ENCODE measurements around the gene GJC2. TPM values are rescaled to one million over a fixed set of nuclear protein-coding genes. Genes with fewer than 3 reads are reported as not detected.
A peak's percentile ranks its signal among the peaks of the same experiment; 100 is the strongest.

GJC2 gene
- total RNA-seq, 2 donors from 2014 or later, result 0.93 to 2.3 TPM

GRCh38 chr1:228194921-228195812 is 45.4 kb downstream of the GJC2 start:
- no peaks in the 10 kb centered on the region for H3K36me3 ChIP-seq
- H3K27me3 ChIP-seq, result no peaks in the 10 kb centered on the region
- no peaks in the 10 kb centered on the region for H3K4me1 ChIP-seq
- no peak overlapping the region for H3K27ac ChIP-seq
- peaks cover 0 to 14% of the 10 kb centered on the region in 2 donors for H3K9me3 ChIP-seq
- DNase-seq (ENCODE audit: low spot score), result no peak
- no peak for TF ChIP-seq CTCF (IDR thresholded peaks at IDR 0.05)
- no peak overlapping the region for H3K4me3 ChIP-seq

DNA sequence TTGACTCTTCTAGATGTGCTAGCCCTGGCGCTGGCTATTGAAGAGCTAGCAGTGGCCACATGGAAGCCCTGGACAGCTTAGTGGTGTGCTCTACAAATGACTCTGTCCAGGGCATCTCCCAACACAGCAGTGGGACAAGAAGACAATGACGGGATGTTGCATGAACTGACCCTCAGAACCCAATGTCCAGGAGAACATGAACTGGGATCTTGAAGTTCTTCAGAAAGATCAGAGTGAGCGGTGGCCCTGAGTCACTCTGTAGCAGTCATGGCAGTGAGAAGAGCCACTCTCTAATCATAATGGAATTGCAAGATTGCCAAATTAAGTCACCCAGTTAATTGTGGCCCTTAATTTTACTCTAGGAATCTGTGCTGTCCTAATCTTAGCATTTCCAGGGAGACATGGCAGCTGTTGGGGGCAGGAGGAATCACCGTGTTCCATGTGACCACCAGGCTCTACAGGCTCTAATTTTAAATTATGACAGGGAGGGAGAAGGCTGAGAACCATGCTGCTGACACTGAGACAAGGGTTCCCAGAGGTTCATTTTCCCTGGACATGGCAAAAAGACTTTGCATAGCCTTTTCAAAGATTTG is 47.9 kb downstream of the GJC2 start:
- DNase-seq (ENCODE audit: low spot score), result no peak
- TF ChIP-seq CTCF (IDR thresholded peaks at IDR 0.05), result no peak
- Histone ChIP-seq H3K9me3 (peaks cover 0 to 14% of the 10 kb centered on the region in 2 donors), H3K36me3 (no peaks in the 10 kb centered on the region), H3K27ac (peak overlapping the region; percentile 48 to 60), H3K4me3 (no peak overlapping the region), H3K4me1 (no peaks in the 10 kb centered on the region), H3K27me3 (no peaks in the 10 kb centered on the region)

- TF ChIP-seq CTCF (IDR thresholded peaks at IDR 0.05), result no peak
Measured at GRCh38 chr1:228198977-228199590, 49.4 kb downstream of the GJC2 start.

GRCh38 chr1:228204958-228205357 is 55.2 kb downstream of the GJC2 start:
- Histone ChIP-seq H3K27ac (peak overlapping the region; percentile 95 to 97), H3K36me3 (no peaks in the 10 kb centered on the region), H3K9me3 (no peaks in the 10 kb centered on the region), H3K4me3 (no peak overlapping the region), H3K27me3 (no peaks in the 10 kb centered on the region), H3K4me1 (peaks cover 0 to 24% of the 10 kb centered on the region in 2 donors)
- no peak for DNase-seq (ENCODE audit: low spot score)
- no peak for TF ChIP-seq CTCF (IDR thresholded peaks at IDR 0.05)

More at GRCh38 chr1:228198977-228199590, 49.4 kb downstream of the GJC2 start:
- Histone ChIP-seq H3K4me3 (no peak overlapping the region), H3K27ac (peak overlapping the region in 1 of 2 donors; percentile 60), H3K9me3 (peaks cover 0 to 14% of the 10 kb centered on the region in 2 donors), H3K36me3 (no peaks in the 10 kb centered on the region), H3K4me1 (no peaks in the 10 kb centered on the region), H3K27me3 (no peaks in the 10 kb centered on the region)
- DNase-seq (ENCODE audit: low spot score), result no peak

DNA sequence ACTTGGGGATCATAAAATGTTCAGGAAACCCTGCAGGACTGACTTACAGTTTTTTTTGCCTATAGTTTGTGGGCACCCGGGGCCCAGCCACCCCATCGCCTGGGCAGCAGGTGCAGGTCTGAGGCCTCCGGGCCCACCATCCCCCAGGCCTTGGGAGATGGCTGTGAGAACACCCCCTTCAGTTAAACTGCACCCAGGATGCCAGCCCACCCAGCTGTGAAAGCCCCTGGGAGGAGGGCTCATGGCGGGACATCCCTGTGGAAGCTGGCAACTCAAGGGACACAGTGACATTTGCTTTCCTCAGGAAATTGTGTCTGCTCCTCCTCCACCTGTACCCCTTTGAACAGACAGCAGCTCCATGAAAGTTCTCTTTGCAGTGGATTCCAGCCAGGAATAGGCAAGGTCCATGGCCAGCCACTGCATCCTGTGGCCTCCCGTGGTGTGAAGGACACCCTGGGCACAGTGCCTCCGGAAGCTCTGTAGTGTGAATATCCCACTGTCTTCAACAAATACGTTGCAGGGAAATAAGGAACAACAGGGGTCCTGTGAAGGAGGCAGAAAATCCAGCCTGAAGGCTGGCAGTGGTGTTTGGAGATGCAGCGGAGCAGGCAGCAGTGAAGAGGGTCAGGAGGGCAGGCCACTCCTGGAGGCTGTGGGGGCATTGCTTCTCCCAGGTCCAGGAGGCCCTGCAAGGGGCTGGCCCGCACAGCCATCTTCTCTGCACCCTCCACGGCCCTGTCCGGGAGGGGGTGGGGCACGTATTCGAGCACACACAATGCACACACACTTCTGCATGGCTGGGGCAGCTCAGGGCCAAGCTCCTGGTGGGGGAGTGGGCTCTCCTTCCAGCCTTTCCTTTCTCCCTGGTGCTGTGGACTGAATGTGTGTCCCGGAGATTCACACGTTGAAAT is 56.1 kb downstream of the GJC2 start:
- TF ChIP-seq CTCF (IDR thresholded peaks at IDR 0.05), result no peak
- Histone ChIP-seq H3K9me3 (no peaks in the 10 kb centered on the region), H3K27ac (peak overlapping the region; percentile 95 to 97), H3K36me3 (no peaks in the 10 kb centered on the region), H3K27me3 (no peaks in the 10 kb centered on the region), H3K4me3 (no peak overlapping the region), H3K4me1 (peaks cover 0 to 29% of the 10 kb centered on the region in 2 donors)
- DNase-seq (ENCODE audit: low spot score), result no peak
